ENCODE results near the gene USP12. TPM values are rescaled to one million over a fixed set of nuclear protein-coding genes. Genes with fewer than 3 reads are reported as not detected.
A peak's percentile ranks its signal among the peaks of the same experiment; 100 is the strongest.
"Not testable (repeated sequence)": the region's sequence is repeated elsewhere in the genome, so short reads cannot be mapped to it uniquely, and the experiment has no call there.

The USP12 gene
- total RNA-seq, 1 experiment from 2014 or later: 16.2 TPM

GRCh38 chr13:27194895-27195764, 23.5 kb upstream of the USP12 start:
- H3K27me3 ChIP-seq (replicated peaks): no peaks in the 10 kb centered on the region
- H3K4me1 ChIP-seq (replicated peaks): peaks cover 29% of the 10 kb centered on the region
- peak overlapping the region; percentile 62 for H3K27ac ChIP-seq
- no peaks in the 10 kb centered on the region for H3K36me3 ChIP-seq
- H3K9me3 ChIP-seq (replicated peaks): no peaks in the 10 kb centered on the region
- no peak overlapping the region for H3K4me3 ChIP-seq
- peak; percentile 73 to 91 for DNase-seq (ENCODE audit: low read depth in 1 of 2, low spot score in 2 of 2)

DNA sequence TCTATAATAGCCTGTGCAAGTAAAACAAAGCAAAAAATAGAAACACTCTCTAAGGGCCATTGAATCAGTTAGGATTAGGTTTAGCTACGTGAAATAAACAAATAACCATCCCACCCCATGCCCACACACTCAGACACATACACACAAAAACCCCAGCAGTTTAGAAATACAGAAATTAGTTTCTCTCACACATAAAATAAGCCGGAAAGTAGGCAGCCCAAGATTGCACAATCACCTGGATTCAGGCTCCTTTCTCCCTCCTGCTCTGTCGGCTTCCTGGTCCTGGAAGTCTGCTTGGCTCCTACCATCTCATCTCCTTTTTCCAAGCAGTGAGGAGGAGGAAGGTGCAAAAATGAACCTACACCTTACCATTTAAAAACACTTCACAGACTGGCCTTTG, 22.6 kb upstream of the USP12 start:
- Histone ChIP-seq H3K36me3 (no peaks in the 10 kb centered on the region), H3K27me3 (replicated peaks) (no peaks in the 10 kb centered on the region), H3K4me1 (replicated peaks) (peaks cover 29% of the 10 kb centered on the region), H3K9me3 (replicated peaks) (no peaks in the 10 kb centered on the region), H3K4me3 (no peak overlapping the region), H3K27ac (peak overlapping the region; percentile 62)
- DNase-seq (ENCODE audit: low read depth in 1 of 2, low spot score in 2 of 2): peak in 1 of 2 experiments; percentile 4

DNA sequence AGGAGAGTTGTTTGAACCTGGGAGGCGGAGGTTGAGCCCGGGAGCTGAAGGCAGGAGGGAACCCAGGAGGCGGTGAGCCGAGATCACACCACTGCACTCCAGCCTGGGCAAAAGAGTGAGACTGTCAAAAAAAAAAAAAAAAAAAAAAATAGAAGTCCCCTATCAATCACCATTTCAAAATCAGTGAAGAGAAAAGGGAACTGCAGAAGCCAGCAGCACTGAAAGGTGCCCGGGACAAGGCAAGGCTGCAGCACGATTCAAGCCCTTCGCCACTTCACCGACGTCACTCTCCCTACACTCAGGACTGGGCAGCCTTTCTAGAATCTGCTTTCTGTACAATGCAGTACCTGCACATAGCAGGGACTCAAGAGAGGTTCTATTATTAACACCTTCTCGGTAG, 21.9 kb upstream of the USP12 start:
- no peak overlapping the region for H3K27ac ChIP-seq
- H3K9me3 ChIP-seq (replicated peaks): no peaks in the 10 kb centered on the region
- H3K27me3 ChIP-seq (replicated peaks): no peaks in the 10 kb centered on the region
- no peaks in the 10 kb centered on the region for H3K36me3 ChIP-seq
- no peak overlapping the region for H3K4me3 ChIP-seq
- H3K4me1 ChIP-seq (replicated peaks): peaks cover 29% of the 10 kb centered on the region
- no peak for DNase-seq (ENCODE audit: low read depth in 1 of 2, low spot score in 2 of 2)

GRCh38 chr13:27192973-27193372, 21.4 kb upstream of the USP12 start:
- peaks cover 29% of the 10 kb centered on the region for H3K4me1 ChIP-seq (replicated peaks)
- no peaks in the 10 kb centered on the region for H3K27me3 ChIP-seq (replicated peaks)
- no peaks in the 10 kb centered on the region for H3K36me3 ChIP-seq
- no peak for DNase-seq (ENCODE audit: low read depth in 1 of 2, low spot score in 2 of 2)
- no peak overlapping the region for H3K27ac ChIP-seq
- no peaks in the 10 kb centered on the region for H3K9me3 ChIP-seq (replicated peaks)
- no peak overlapping the region for H3K4me3 ChIP-seq

DNA sequence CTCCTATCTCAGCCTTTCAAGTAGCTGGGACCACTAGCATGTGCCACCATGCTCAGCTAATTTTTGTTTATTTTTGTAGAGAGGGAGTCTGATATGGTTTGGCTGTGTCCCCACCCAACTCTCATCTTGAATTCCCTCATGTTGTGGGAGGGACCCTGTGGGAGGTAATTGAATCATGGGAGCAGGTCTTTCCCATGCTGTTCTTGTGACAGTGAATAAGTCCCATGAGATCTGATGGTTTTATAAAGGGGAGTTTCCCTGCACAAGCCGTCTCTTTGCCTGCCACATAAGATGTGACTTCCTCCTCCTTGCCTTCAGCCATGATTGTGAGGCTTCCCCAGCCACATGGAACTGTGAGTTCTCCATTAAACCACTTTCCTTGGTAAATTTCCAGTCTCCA, 20.8 kb upstream of the USP12 start:
- H3K4me1 ChIP-seq (replicated peaks): peaks cover 29% of the 10 kb centered on the region
- H3K4me3 ChIP-seq; H3K9me3 ChIP-seq (replicated peaks); H3K27ac ChIP-seq; H3K27me3 ChIP-seq (replicated peaks); H3K36me3 ChIP-seq: not testable (repeated sequence)
- peak in 1 of 2 experiments; percentile 5 for DNase-seq (ENCODE audit: low read depth in 1 of 2, low spot score in 2 of 2)

- H3K4me1 ChIP-seq (replicated peaks): peaks cover 12% of the 10 kb centered on the region
- DNase-seq (ENCODE audit: low read depth in 1 of 2, low spot score in 2 of 2): no peak
- no peak overlapping the region for H3K4me3 ChIP-seq
- H3K27me3 ChIP-seq (replicated peaks): no peaks in the 10 kb centered on the region
- H3K27ac ChIP-seq: no peak overlapping the region
- no peaks in the 10 kb centered on the region for H3K36me3 ChIP-seq
- H3K9me3 ChIP-seq (replicated peaks): no peaks in the 10 kb centered on the region
Observed at GRCh38 chr13:27189192-27189591, 17.6 kb upstream of the USP12 start.

GRCh38 chr13:27188239-27188638, 16.6 kb upstream of the USP12 start:
- Histone ChIP-seq H3K36me3 (no peaks in the 10 kb centered on the region), H3K9me3 (replicated peaks) (no peaks in the 10 kb centered on the region), H3K27ac (no peak overlapping the region), H3K4me1 (replicated peaks) (peaks cover 9% of the 10 kb centered on the region), H3K4me3 (no peak overlapping the region), H3K27me3 (replicated peaks) (no peaks in the 10 kb centered on the region)
- DNase-seq (ENCODE audit: low read depth in 1 of 2, low spot score in 2 of 2): no peak

DNA sequence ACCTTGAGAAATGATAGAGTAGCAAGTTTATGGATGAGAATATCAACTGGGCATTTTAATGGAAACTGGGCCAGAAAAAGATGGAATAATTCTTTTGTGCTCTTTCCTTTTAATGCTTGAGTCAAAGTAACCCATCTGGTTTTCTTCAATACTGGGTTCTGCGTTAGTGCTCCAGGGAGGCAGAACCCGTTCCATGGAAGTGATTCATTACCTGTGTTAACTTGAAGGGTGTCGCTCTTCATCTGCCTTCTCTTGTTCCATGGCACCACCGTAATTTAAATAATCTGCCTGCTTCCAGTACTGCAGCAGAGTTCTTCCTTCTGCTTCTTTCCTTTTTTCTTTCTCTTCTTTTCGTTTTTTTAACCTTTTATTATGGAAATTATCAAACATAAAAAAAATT, 14.7 kb upstream of the USP12 start:
- DNase-seq (ENCODE audit: low read depth in 1 of 2, low spot score in 2 of 2): no peak
- Histone ChIP-seq H3K27ac (no peak overlapping the region), H3K36me3 (no peaks in the 10 kb centered on the region), H3K4me1 (replicated peaks) (peaks cover 10% of the 10 kb centered on the region), H3K4me3 (no peak overlapping the region), H3K9me3 (replicated peaks) (no peaks in the 10 kb centered on the region), H3K27me3 (replicated peaks) (no peaks in the 10 kb centered on the region)

- DNase-seq (ENCODE audit: low read depth in 1 of 2, low spot score in 2 of 2): no peak
Observed at GRCh38 chr13:27183561-27184147, 12.0 kb upstream of the USP12 start.

DNA sequence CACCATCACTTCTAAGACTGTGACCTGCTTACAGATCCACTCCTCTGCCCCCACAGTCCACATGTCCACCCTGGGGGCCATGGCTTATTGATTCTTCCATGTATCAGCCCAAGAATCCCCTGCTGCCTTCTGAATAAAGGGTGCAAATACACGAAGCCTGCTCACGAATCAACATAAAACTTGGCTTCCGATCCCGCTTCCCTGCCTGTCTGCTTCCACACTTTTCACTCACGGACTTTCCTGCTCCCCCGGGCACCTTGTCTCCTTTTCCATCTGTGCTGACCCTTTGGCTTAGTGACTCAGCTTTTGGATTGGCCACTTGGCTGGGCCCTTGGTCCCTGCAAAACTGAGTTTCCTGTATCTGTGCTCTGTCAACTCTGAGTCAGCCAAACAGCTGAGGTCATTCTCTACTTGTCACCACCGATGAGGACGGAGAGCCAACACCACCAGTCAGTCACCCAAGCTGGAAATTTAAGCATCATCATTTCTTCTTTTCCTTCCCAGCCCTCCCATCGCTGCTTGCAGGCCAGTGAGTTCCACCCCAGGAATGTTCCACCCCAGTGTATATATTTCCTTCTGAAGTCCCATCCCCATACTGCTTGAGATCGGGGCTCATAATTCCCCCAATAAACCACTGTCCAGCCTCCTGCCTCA, 11.4 kb upstream of the USP12 start:
- DNase-seq (ENCODE audit: low read depth in 1 of 2, low spot score in 2 of 2): peak; percentile 52 to 78
- H3K4me3 ChIP-seq: no peak overlapping the region
- H3K9me3 ChIP-seq (replicated peaks): no peaks in the 10 kb centered on the region

More at GRCh38 chr13:27183561-27184147, 12.0 kb upstream of the USP12 start:
- Histone ChIP-seq H3K36me3 (no peaks in the 10 kb centered on the region), H3K4me3 (no peak overlapping the region), H3K27me3 (replicated peaks) (no peaks in the 10 kb centered on the region), H3K4me1 (replicated peaks) (peaks cover 10% of the 10 kb centered on the region), H3K9me3 (replicated peaks) (no peaks in the 10 kb centered on the region), H3K27ac (no peak overlapping the region)

GRCh38 chr13:27182054-27182453, 10.4 kb upstream of the USP12 start:
- Histone ChIP-seq H3K9me3 (replicated peaks) (no peaks in the 10 kb centered on the region), H3K4me1 (replicated peaks) (peaks cover 10% of the 10 kb centered on the region), H3K27me3 (replicated peaks) (no peaks in the 10 kb centered on the region), H3K36me3 (no peaks in the 10 kb centered on the region), H3K4me3 (no peak overlapping the region), H3K27ac (no peak overlapping the region)
- no peak for DNase-seq (ENCODE audit: low read depth in 1 of 2, low spot score in 2 of 2)

More for the DNA sequence above, 11.4 kb upstream of the USP12 start:
- H3K27me3 ChIP-seq (replicated peaks): no peaks in the 10 kb centered on the region
- peaks cover 10% of the 10 kb centered on the region for H3K4me1 ChIP-seq (replicated peaks)
- H3K27ac ChIP-seq: no peak overlapping the region
- no peaks in the 10 kb centered on the region for H3K36me3 ChIP-seq

DNA sequence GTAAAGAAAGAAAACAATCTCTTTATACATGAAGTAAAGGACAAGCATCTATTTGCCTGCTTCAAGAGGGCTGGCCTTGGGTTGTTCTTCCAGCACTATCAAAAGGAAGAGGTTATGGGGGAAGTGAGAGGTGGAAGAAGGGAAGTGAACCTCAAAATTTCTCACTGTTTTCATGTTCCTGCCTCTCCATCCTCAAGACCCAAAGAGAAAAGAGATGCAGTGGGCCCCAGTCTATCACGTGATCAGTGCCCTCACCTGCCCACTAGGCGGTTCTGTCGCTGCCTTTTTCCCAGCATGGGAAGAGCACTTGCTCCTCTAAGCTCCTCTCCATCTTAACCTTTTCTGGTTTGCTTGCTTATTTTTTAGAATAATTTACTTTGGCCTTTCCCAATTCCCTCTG, 6.2 kb upstream of the USP12 start:
- Histone ChIP-seq H3K27ac (no peak overlapping the region), H3K27me3 (replicated peaks) (no peaks in the 10 kb centered on the region), H3K9me3 (replicated peaks) (no peaks in the 10 kb centered on the region), H3K4me1 (replicated peaks) (peaks cover 3% of the 10 kb centered on the region), H3K36me3 (no peaks in the 10 kb centered on the region), H3K4me3 (no peak overlapping the region)
- no peak for DNase-seq (ENCODE audit: low read depth in 1 of 2, low spot score in 2 of 2)

DNA sequence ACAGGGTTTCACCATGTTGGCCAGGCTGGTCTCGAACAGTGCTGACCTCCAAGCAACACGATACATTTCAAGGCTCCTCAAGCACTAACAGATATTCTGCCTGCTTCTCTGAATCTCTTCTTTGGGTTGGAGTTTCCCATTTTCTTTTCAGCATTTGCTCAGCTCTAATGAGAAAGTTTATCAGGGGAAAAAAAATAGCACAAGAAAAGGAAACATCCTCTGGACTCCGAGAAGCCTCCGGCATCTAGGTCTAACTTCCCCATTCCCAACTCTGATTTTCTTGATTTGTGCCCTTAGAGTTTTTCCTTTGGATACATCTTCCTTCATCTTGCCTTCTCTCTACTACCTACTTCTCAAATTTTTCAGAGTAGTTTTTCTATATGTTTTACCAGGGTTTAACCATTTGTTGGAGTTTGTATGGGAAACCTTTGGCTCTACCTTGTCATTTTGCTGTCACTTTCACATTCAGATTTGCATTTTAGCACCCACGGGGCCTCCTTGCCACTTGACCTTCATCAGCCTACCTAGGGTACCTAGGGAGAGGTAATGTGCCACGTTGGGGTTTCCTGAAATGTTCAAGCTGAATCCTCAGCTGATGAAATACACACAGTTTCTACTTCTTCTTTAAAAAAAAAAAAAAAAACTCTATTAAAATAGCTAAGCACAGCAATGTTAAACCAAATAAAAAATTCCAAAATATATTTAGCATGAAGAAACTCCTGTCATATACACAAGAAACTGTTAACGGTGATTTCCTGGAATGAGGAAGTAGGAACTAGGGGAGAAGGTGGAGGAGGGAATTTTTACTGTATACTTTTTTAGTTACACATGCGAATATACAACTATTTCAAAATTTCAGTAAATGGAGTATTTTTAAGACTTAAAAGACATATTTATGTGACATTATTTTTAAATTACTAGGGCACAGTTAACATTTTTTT, 5.1 kb upstream of the USP12 start:
- Histone ChIP-seq H3K4me3 (no peak overlapping the region), H3K27me3 (replicated peaks) (no peaks in the 10 kb centered on the region), H3K36me3 (no peaks in the 10 kb centered on the region), H3K27ac (no peak overlapping the region), H3K4me1 (replicated peaks) (no peaks in the 10 kb centered on the region; the same call in 1 of the 2 replicates), H3K9me3 (replicated peaks) (no peaks in the 10 kb centered on the region)
- no peak for DNase-seq (ENCODE audit: low read depth in 1 of 2, low spot score in 2 of 2)
